Lung (tissue), 12 donors: ENCODE measurements around the gene USH2A. TPM values are rescaled to one million over a fixed set of nuclear protein-coding genes. Genes with fewer than 3 reads are reported as not detected.

Experiments
- ATAC-seq: fragments of 200-7000 bp; cut with Tn5 transposase; one replicate; pipeline ENCODE4 v1.9.1; 2020; ENCODE audit warnings: moderate number of reproducible peaks; ENCODE audit not compliant: insufficient read depth, low FRiP score
- DNase-seq, 3 donors: peaks; one replicate each; pipeline ENCODE4 v3.0.0-alpha.2; 2013 to 2017
- H3K27ac ChIP-seq, 2 donors: one replicate each; pipeline ENCODE4 v1.5.1; 2013; ENCODE audit warnings: mild to moderate bottlenecking in 2 of 2, moderate library complexity in 2 of 2, control low read depth in 1 of 2, inconsistent platforms in 1 of 2, low read depth in 1 of 2, low read length in 1 of 2
- H3K27me3 ChIP-seq, 3 donors: one replicate each; pipeline ENCODE4 v1.5.1; 2013; ENCODE audit warnings: low read length in 2 of 3; ENCODE audit not compliant: control insufficient read depth in 3 of 3, insufficient read depth in 3 of 3
- H3K36me3 ChIP-seq, 4 donors: one replicate each; pipeline ENCODE4 v1.5.1; 2013; ENCODE audit warnings: low read length in 4 of 4, mild to moderate bottlenecking in 1 of 4, moderate library complexity in 1 of 4; ENCODE audit not compliant: control insufficient read depth in 4 of 4, insufficient read depth in 4 of 4
- H3K4me1 ChIP-seq, 5 donors: one replicate each; pipeline ENCODE4 v1.5.1; 2013; ENCODE audit warnings: low read length in 5 of 5, mild to moderate bottlenecking in 2 of 5, moderate library complexity in 1 of 5; ENCODE audit not compliant: control insufficient read depth in 5 of 5, insufficient read depth in 5 of 5
- H3K4me3 ChIP-seq: one replicate; pipeline ENCODE4 v1.5.1; 2013; ENCODE audit warnings: mild to moderate bottlenecking, control low read depth, moderate library complexity
- H3K9ac ChIP-seq, 2 donors: one replicate each; pipeline ENCODE4 v1.5.1; 2013; ENCODE audit warnings: low read length in 2 of 2, control low read depth in 1 of 2; ENCODE audit not compliant: insufficient read depth in 1 of 2
- H3K9me3 ChIP-seq, 4 donors: one replicate each; pipeline ENCODE4 v1.5.1; 2013; ENCODE audit warnings: low read length in 3 of 4, mild to moderate bottlenecking in 1 of 4, moderate library complexity in 1 of 4; ENCODE audit not compliant: control insufficient read depth in 4 of 4, insufficient read depth in 3 of 4
- WGBS, 2 donors: extraction: QIAGEN DNeasy Blood & Tissue Kit; methylation state at CpG; one replicate each; pipeline ENCODE4 v1.1.7; 2013; 5-methylcytosine and 5-hydroxymethylcytosine counted together
- polyA plus RNA-seq, 2 donors: library from polyadenylated mRNA; stranded (reverse); fragments of 200-250 nt; gene quantifications; one replicate each; pipeline ENCODE4 v1.2.1, GENCODE V29; 2013
- total RNA-seq, 2 donors: library from RNA; depleted of rRNA in 1 of 2; stranded (reverse); fragments of >200 nt in 1 of 2; gene quantifications; one replicate each; pipeline ENCODE4 v1.2.1, GENCODE V29; 2014 to 2021
- TF ChIP-seq, protein P1 (sequence below): IDR thresholded peaks from 2 replicates; pipeline ENCODE4 v1.5.1; 2012; ENCODE audit warnings: mild to moderate bottlenecking; ENCODE audit errors: control extremely low read depth, extremely low read depth
- donor health status: control.
- donor health status: control.
- donor health status: Bipolar disorder and iron deficiency.
- donor health status: healthy.
- donor health status: DM: yes; HTN: yes; CAD: no.

USH2A gene
- total and polyA plus RNA-seq, 4 donors, result under 0.01 to 0.11 TPM; not detected in 2

GRCh38 chr1:215681041-215681440 lies 742.2 kb downstream of the USH2A start:
- H3K4me1 ChIP-seq, result peaks cover 0 to 5% (median 0%) of the 10 kb centered on the region in 5 donors
- TF ChIP-seq, protein P1, sequence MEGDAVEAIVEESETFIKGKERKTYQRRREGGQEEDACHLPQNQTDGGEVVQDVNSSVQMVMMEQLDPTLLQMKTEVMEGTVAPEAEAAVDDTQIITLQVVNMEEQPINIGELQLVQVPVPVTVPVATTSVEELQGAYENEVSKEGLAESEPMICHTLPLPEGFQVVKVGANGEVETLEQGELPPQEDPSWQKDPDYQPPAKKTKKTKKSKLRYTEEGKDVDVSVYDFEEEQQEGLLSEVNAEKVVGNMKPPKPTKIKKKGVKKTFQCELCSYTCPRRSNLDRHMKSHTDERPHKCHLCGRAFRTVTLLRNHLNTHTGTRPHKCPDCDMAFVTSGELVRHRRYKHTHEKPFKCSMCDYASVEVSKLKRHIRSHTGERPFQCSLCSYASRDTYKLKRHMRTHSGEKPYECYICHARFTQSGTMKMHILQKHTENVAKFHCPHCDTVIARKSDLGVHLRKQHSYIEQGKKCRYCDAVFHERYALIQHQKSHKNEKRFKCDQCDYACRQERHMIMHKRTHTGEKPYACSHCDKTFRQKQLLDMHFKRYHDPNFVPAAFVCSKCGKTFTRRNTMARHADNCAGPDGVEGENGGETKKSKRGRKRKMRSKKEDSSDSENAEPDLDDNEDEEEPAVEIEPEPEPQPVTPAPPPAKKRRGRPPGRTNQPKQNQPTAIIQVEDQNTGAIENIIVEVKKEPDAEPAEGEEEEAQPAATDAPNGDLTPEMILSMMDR, result no peak
- no peak overlapping the region for H3K9ac ChIP-seq
- H3K27me3 ChIP-seq, result no peaks in the 10 kb centered on the region
- DNase-seq (no peak), ATAC-seq (no peak)
- no peaks in the 10 kb centered on the region for H3K9me3 ChIP-seq
- H3K27ac ChIP-seq, result no peak overlapping the region
- 80 to 84% methylated on average over 2 of the region's 2 CpGs for WGBS, 2 donors
- no peaks in the 10 kb centered on the region for H3K36me3 ChIP-seq
- H3K4me3 ChIP-seq, result no peak overlapping the region

GRCh38 chr1:215679231-215679630 lies 744.0 kb downstream of the USH2A start:
- 79 to 80% methylated on average over 3 of the region's 3 CpGs for WGBS, 2 donors
- H3K27me3 ChIP-seq, result no peaks in the 10 kb centered on the region
- H3K9me3 ChIP-seq, result no peaks in the 10 kb centered on the region
- H3K4me1 ChIP-seq, result peaks cover 0 to 5% (median 0%) of the 10 kb centered on the region in 5 donors
- H3K9ac ChIP-seq, result no peak overlapping the region
- ATAC-seq (no peak), DNase-seq (no peak)
- H3K36me3 ChIP-seq, result no peaks in the 10 kb centered on the region
- TF ChIP-seq, protein P1, result no peak
- H3K27ac ChIP-seq, result no peak overlapping the region
- H3K4me3 ChIP-seq, result no peak overlapping the region

GRCh38 chr1:215677112-215677511 lies 746.1 kb downstream of the USH2A start:
- Histone ChIP-seq H3K9ac (no peak overlapping the region), H3K9me3 (no peaks in the 10 kb centered on the region), H3K27ac (no peak overlapping the region), H3K27me3 (no peaks in the 10 kb centered on the region), H3K36me3 (no peaks in the 10 kb centered on the region), H3K4me1 (peaks cover 0 to 5% (median 0%) of the 10 kb centered on the region in 5 donors), H3K4me3 (no peak overlapping the region)
- TF ChIP-seq, protein P1, result no peak
- DNase-seq, result no peak
- 87 to 89% methylated on average over 4 of the region's 4 CpGs for WGBS, 2 donors
- no peak for ATAC-seq

DNA sequence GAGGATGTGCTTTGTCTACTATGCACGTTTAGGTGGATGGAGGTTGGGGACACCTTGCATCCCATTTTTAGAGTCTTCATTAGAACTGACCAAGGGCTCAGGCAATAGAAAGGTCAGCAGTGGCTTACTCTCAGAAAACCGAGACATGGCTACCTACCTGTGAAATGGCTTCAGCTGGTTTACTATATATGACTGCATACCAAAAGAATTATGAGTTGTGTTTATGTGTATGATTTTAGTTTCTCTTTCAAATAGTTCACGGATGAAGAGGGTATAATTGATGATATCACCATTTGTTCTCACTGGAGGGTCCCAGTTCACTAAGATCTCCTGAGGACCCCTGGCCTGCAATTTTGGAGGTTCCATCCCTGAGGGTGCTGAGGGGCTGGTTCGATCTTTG lies 749.3 kb downstream of the USH2A start:
- no peaks in the 10 kb centered on the region for H3K36me3 ChIP-seq
- no peak for DNase-seq
- 83 to 91% methylated on average over 4 of the region's 4 CpGs for WGBS, 2 donors
- no peak overlapping the region for H3K9ac ChIP-seq
- TF ChIP-seq, protein P1, result no peak
- H3K4me1 ChIP-seq, result peaks cover 0 to 5% (median 0%) of the 10 kb centered on the region in 5 donors
- H3K27ac ChIP-seq, result no peak overlapping the region
- H3K9me3 ChIP-seq, result no peaks in the 10 kb centered on the region
- H3K27me3 ChIP-seq, result no peaks in the 10 kb centered on the region
- H3K4me3 ChIP-seq, result no peak overlapping the region
- no peak for ATAC-seq
